Bronchial epithelial cell (primary cell): ENCODE data around the gene CNGA4. TPM values are rescaled to one million over a fixed set of nuclear protein-coding genes. Genes with fewer than 3 reads are reported as not detected.

Experiments used
- DNase-seq: peaks from one replicate; pipeline ENCODE4 v3.0.0-alpha.2; 2010; ENCODE audit warnings: low read depth
- FAIRE-seq: peaks from 2 replicates; lab custom pipeline; 2011; peaks lifted over from hg19 to GRCh38; lab: Jason Lieb, UNC
- H3K27me3 ChIP-seq: 2 replicates; pipeline ENCODE4 v1.5.1; 2011; ENCODE audit warnings: low read length; ENCODE audit not compliant: control insufficient read depth, insufficient read depth
- H3K36me3 ChIP-seq: 2 replicates; pipeline ENCODE4 v1.5.1; 2011; ENCODE audit warnings: low read length; ENCODE audit not compliant: control insufficient read depth, insufficient read depth
- H3K4me3 ChIP-seq: 2 replicates; pipeline ENCODE4 v1.5.1; 2011; ENCODE audit warnings: mild to moderate bottlenecking, low read depth, low read length, control low read depth
- CTCF ChIP-seq: IDR thresholded peaks from 2 replicates; pipeline ENCODE4 v1.5.1; 2011; ENCODE audit warnings: mild to moderate bottlenecking, moderate library complexity, low read length, control low read depth, inconsistent platforms; ENCODE audit not compliant: insufficient read depth, severe bottlenecking
- total RNA-seq: library from RNA; depleted of rRNA; stranded (reverse); fragments of >200 nt; gene quantifications from 2 replicates; pipeline ENCODE4 v1.2.1, GENCODE V29; 2014

Gene CNGA4
- total RNA-seq, 1 donor from 2014 or later, result 0.26 TPM

GRCh38 chr11:6205366-6205765 lies 33.5 kb upstream of the CNGA4 start, which contains the start of gene C11orf42:
Gene C11orf42 (plus strand): TSS chr11:6205557. CDS start chr11:6205616, 59 bp downstream.
- no peak for TF ChIP-seq CTCF
- peaks cover 4% of the 10 kb centered on the region for H3K36me3 ChIP-seq
- FAIRE-seq, result peak; percentile 72
- no peak for DNase-seq
- H3K4me3 ChIP-seq, result no peak within 1 kb of the TSS
- H3K27me3 ChIP-seq, result no peaks in the 10 kb centered on the region

GRCh38 chr11:6206456-6207180 lies 32.3 kb upstream of the CNGA4 start:
- TF ChIP-seq CTCF, result no peak
- H3K36me3 ChIP-seq, result peaks cover 6% of the 10 kb centered on the region
- DNase-seq (no peak), FAIRE-seq (no peak)
- H3K27me3 ChIP-seq, result no peaks in the 10 kb centered on the region
- H3K4me3 ChIP-seq, result no peak overlapping the region

GRCh38 chr11:6209801-6210200 lies 29.1 kb upstream of the CNGA4 start:
- no peak for DNase-seq
- no peak for TF ChIP-seq CTCF
- peaks cover 12% of the 10 kb centered on the region for H3K36me3 ChIP-seq
- no peak for FAIRE-seq
- no peak overlapping the region for H3K4me3 ChIP-seq
- H3K27me3 ChIP-seq, result no peaks in the 10 kb centered on the region

- FAIRE-seq, result no peak
- Histone ChIP-seq H3K36me3 (peaks cover 12% of the 10 kb centered on the region), H3K4me3 (no peak overlapping the region), H3K27me3 (no peaks in the 10 kb centered on the region)
- TF ChIP-seq CTCF, result no peak
- DNase-seq, result no peak
Observed at GRCh38 chr11:6210274-6210955, 28.5 kb upstream of the CNGA4 start.

GRCh38 chr11:6214530-6214929 lies 24.4 kb upstream of the CNGA4 start:
- TF ChIP-seq CTCF, result no peak
- DNase-seq (no peak), FAIRE-seq (no peak)
- Histone ChIP-seq H3K27me3 (no peaks in the 10 kb centered on the region), H3K4me3 (no peak overlapping the region), H3K36me3 (peaks cover 25% of the 10 kb centered on the region)
